Esophagus muscularis mucosa (tissue), 3 donors: Measurements from ENCODE around the gene SLC6A9.

Experiments used
- CTCF ChIP-seq, 3 experiments: fragments of 200-600 bp in 2 of 3; fragments of 450-650 bp in 1 of 3; sonication (generic) in 2 of 3; IDR thresholded peaks; one replicate each; pipeline ENCODE4 v1.5.1; 2017 to 2019; ENCODE audit warnings: antibody characterized with exemption in 3 of 3, mild to moderate bottlenecking in 2 of 3, moderate library complexity in 1 of 3
- POLR2A ChIP-seq: fragments of 450-650 bp; IDR thresholded peaks from one replicate; pipeline ENCODE4 v1.6.1; 2017; ENCODE audit warnings: antibody characterized with exemption, moderate library complexity, mild to moderate bottlenecking, low read depth

DNA sequence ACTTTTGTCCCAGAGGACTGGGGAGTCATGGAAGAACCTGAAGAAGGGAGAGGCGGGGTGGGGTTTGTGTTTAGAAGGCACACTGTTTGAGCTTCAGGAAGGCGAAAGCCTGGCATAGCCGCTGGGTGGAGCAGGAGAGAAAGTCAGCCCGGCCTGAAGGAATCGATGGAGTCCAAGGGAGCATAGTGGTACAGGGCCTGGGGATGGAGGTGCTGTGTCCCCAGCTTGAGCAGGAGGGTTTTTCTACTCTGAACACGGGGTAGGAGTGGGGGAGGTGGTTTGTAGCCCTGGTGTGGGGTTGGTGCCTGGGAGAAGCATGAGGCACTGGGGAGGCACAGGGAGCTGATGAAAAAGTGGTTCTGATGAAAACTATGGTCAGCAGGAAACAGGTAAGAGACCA is 44.5 kb downstream of the SLC6A9 start:
- TF ChIP-seq CTCF (IDR thresholded peaks at IDR 0.05) (no peak), POLR2A (no peak)
